RWPE2 (cell line): ENCODE measurements around the gene CHD9.
A peak's percentile ranks its signal among the peaks of the same experiment; 100 is the strongest.

Source experiments
- ATAC-seq: fragments of 200-7000 bp; cut with Tn5 transposase; 3 replicates; pipeline ENCODE4 v1.9.1; 2021; ENCODE audit warnings: low read depth
- DNase-seq: peaks from one replicate; pipeline ENCODE4 v3.0.0-alpha.2; 2020; ENCODE audit warnings: low spot score
- H3K27ac ChIP-seq: fragments of 450-650 bp; 2 replicates; pipeline ENCODE4 v1.5.1; 2017; ENCODE audit warnings: mild to moderate bottlenecking; ENCODE audit not compliant: poor library complexity, severe bottlenecking
- H3K27me3 ChIP-seq: fragments of 250-450 bp; sonication (Bioruptor Pico); 2 replicates; pipeline ENCODE4 v1.5.1; 2021; ENCODE audit warnings: mild to moderate bottlenecking, moderate library complexity; ENCODE audit not compliant: insufficient read depth, poor library complexity, severe bottlenecking
- H3K36me3 ChIP-seq: fragments of 250-450 bp; sonication (Bioruptor Pico); 2 replicates; pipeline ENCODE4 v1.5.1; 2020; ENCODE audit warnings: low read depth, mild to moderate bottlenecking, moderate library complexity
- H3K4me1 ChIP-seq: fragments of 250-450 bp; sonication (Bioruptor Pico); 2 replicates; pipeline ENCODE4 v1.5.1; 2021; ENCODE audit warnings: mild to moderate bottlenecking, moderate library complexity; ENCODE audit not compliant: insufficient read depth, poor library complexity, severe bottlenecking
- H3K4me3 ChIP-seq: fragments of 250-450 bp; sonication (Bioruptor Pico); 2 replicates; pipeline ENCODE4 v1.5.1; 2021; ENCODE audit warnings: mild to moderate bottlenecking, moderate library complexity; ENCODE audit not compliant: severe bottlenecking
- H3K9me3 ChIP-seq: fragments of 250-450 bp; sonication (Bioruptor Pico); 2 replicates; pipeline ENCODE4 v1.5.1; 2021; ENCODE audit warnings: mild to moderate bottlenecking, moderate library complexity; ENCODE audit not compliant: severe bottlenecking
- TF ChIP-seq, protein P1 (sequence below): fragments of 450-650 bp; IDR thresholded peaks from one replicate; pipeline ENCODE4 v1.5.1; 2017; ENCODE audit warnings: mild to moderate bottlenecking, moderate library complexity; ENCODE audit not compliant: poor library complexity, severe bottlenecking

The CHD9 gene

DNA sequence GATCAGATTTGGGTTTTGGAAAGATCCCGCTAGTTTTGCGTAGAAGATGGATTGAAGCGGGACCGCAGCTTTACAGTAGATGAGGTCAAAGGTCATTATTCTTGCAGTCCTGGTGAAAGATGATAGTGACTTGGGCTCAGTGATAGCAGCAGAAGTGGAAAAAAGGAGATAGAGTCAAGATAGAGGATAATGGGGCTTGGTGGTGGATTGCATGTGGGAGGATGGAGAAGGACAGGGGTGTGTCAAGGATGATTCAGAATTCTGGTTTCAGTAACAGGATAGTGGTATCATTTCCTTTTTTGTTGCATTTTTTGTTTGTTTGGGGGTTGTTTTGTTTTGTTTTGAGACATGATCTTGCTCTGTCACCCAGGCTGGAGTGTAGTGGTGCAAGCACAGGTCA lies 30.7 kb upstream of the CHD9 start:
- Histone ChIP-seq H3K9me3 (no peaks in the 10 kb centered on the region), H3K4me3 (no peak overlapping the region), H3K36me3 (no peaks in the 10 kb centered on the region), H3K27ac (no peak overlapping the region), H3K27me3 (no peaks in the 10 kb centered on the region), H3K4me1 (no peaks in the 10 kb centered on the region)
- ATAC-seq (no peak), DNase-seq (no peak)
- TF ChIP-seq, protein P1, sequence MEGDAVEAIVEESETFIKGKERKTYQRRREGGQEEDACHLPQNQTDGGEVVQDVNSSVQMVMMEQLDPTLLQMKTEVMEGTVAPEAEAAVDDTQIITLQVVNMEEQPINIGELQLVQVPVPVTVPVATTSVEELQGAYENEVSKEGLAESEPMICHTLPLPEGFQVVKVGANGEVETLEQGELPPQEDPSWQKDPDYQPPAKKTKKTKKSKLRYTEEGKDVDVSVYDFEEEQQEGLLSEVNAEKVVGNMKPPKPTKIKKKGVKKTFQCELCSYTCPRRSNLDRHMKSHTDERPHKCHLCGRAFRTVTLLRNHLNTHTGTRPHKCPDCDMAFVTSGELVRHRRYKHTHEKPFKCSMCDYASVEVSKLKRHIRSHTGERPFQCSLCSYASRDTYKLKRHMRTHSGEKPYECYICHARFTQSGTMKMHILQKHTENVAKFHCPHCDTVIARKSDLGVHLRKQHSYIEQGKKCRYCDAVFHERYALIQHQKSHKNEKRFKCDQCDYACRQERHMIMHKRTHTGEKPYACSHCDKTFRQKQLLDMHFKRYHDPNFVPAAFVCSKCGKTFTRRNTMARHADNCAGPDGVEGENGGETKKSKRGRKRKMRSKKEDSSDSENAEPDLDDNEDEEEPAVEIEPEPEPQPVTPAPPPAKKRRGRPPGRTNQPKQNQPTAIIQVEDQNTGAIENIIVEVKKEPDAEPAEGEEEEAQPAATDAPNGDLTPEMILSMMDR: no peak

DNA sequence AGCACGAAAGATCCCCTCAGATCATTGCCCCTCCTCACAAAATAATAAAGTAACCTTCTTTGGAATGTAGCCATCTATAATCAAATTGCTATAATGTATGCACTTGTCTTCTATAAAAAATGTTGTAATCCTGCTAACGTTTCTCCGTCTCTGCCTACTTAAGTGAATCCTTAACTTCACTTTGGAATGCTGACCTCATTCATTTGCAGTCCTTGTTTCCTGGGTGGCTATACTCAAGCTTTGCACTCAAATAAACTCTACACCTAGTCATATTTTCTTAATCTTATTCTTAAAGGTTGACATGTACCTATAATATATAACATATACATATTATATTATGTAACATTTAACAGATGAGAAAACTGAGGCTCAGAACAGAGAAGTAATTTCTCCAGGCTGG lies 24.8 kb upstream of the CHD9 start:
- Histone ChIP-seq H3K9me3 (no peaks in the 10 kb centered on the region), H3K27ac (no peak overlapping the region), H3K36me3 (no peaks in the 10 kb centered on the region), H3K27me3 (no peaks in the 10 kb centered on the region), H3K4me1 (peaks cover 27% of the 10 kb centered on the region), H3K4me3 (no peak overlapping the region)
- DNase-seq: no peak
- ATAC-seq: no peak
- TF ChIP-seq, protein P1: no peak

DNA sequence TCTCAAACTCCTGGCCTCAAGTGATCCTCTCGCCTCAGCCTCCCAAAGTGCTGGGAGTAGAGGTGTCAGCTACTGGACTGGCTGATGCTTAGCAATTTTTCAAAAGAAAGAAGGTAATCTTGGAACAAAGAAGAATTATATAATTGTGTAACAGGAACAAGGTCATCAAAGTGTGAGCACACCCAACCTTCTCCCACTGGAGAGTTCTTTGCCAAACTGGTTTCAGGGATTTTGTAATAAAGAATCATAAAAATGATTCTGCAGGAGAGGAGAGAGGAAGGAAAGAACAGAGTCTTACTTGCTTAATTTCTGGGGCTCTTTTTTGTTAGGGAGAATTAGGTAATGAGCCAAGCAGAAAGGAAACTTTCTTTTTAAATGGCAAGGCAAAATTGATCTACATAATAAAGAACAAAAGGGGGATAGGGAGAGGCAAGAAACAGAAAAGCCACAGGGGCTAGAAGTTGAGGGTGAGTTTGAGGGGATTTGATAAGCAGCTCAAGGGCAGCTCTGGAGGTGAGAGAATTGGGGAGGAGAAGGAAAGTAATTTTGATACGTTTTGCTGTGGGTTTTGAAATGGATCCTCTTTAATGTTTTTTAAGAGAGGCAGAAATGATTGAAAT lies 23.4 kb upstream of the CHD9 start:
- no peak for DNase-seq
- no peaks in the 10 kb centered on the region for H3K9me3 ChIP-seq
- H3K4me1 ChIP-seq: peaks cover 27% of the 10 kb centered on the region
- TF ChIP-seq, protein P1: no peak
- H3K4me3 ChIP-seq: no peak overlapping the region
- H3K36me3 ChIP-seq: no peaks in the 10 kb centered on the region
- no peaks in the 10 kb centered on the region for H3K27me3 ChIP-seq
- peak; percentile 49; the same call in 2 of the 3 replicates for ATAC-seq
- H3K27ac ChIP-seq: peak overlapping the region; percentile 40

DNA sequence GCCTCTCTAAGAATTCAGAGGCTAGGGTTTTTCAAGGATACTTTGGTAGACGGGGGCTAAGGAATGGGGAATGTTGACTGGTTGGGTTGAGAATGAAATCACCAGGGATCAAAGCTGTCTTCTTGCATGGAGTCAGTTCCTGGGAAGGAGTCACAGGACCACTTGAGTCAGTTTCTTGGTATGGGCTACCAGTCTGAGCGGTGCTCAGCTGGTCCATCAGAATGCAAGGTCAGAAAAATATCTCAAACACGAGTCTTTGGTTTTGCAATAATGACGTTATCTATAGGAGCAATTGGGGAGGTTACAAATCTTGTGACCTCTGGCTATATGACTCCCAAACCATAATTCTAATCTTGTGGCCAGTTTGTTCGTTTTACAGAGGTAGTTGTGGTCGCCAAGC lies 20.5 kb upstream of the CHD9 start:
- no peak for DNase-seq
- H3K36me3 ChIP-seq: no peaks in the 10 kb centered on the region

More for the DNA sequence above, 20.5 kb upstream of the CHD9 start:
- H3K27ac ChIP-seq: peak overlapping the region; percentile 40
- H3K4me1 ChIP-seq: peaks cover 27% of the 10 kb centered on the region
- no peaks in the 10 kb centered on the region for H3K27me3 ChIP-seq
- TF ChIP-seq, protein P1: no peak
- H3K9me3 ChIP-seq: no peaks in the 10 kb centered on the region
- no peak for ATAC-seq
- no peak overlapping the region for H3K4me3 ChIP-seq
